OCI-LY3 (cell line): ENCODE measurements around the gene DPF3.

ENCODE experiments used
- H2AFZ ChIP-seq: fragments of 200-600, 300-600 bp; shearing (Covaris generic); 2 replicates; pipeline ENCODE4 v1.6.0; 2014; ENCODE audit warnings: antibody characterized with exemption, low read depth, low read length
- H3K27ac ChIP-seq: fragments of 200-600, 300-600 bp; sonication (generic); 2 replicates; pipeline ENCODE4 v1.5.1; 2014; ENCODE audit warnings: mild to moderate bottlenecking, low read length, moderate library complexity, mixed read lengths
- H3K27me3 ChIP-seq: fragments of 200-600, 300-600 bp; sonication (generic); 2 replicates; pipeline ENCODE4 v1.6.1; 2014; ENCODE audit warnings: low read depth, low read length, mixed read lengths
- H3K36me3 ChIP-seq: fragments of 200-600, 300-600 bp; sonication (generic); replicated peaks from 2 replicates; pipeline ENCODE3; 2014; ENCODE audit warnings: low read depth, low read length, mixed read lengths
- H3K4me1 ChIP-seq: fragments of 300-600, 200-600 bp; sonication (generic); 2 replicates; pipeline ENCODE4 v1.6.1; 2014; ENCODE audit warnings: low read length, mixed read lengths
- H3K4me2 ChIP-seq: fragments of 200-600, 300-600 bp; sonication (generic); 2 replicates; pipeline ENCODE4 v1.6.1; 2014; ENCODE audit warnings: low read length, mixed read lengths
- H3K4me3 ChIP-seq: fragments of 300-600, 200-600 bp; sonication (generic); 2 replicates; pipeline ENCODE4 v1.5.1; 2014; ENCODE audit warnings: antibody characterized with exemption, mild to moderate bottlenecking, low read length, moderate library complexity
- H3K79me2 ChIP-seq: fragments of 300-600, 200-600 bp; shearing (Covaris generic); 2 replicates; pipeline ENCODE4 v1.6.1; 2014; ENCODE audit warnings: mild to moderate bottlenecking, low read length, mixed read lengths
- H3K9ac ChIP-seq: fragments of 300-600, 200-600 bp; shearing (Covaris generic); 2 replicates; pipeline ENCODE4 v1.6.0; 2014; ENCODE audit warnings: mild to moderate bottlenecking, low read length, moderate library complexity
- H3K9me3 ChIP-seq: fragments of 200-600, 300-600 bp; shearing (Covaris generic); 2 replicates; pipeline ENCODE4 v1.6.1; 2014; ENCODE audit warnings: low read length, mixed read lengths; ENCODE audit not compliant: insufficient read depth
- H4K20me1 ChIP-seq: fragments of 200-600, 300-600 bp; sonication (generic); 2 replicates; pipeline ENCODE4 v1.6.1; 2016; ENCODE audit warnings: low read length, mixed read lengths; ENCODE audit not compliant: insufficient read depth
- EZH2phosphoT487 ChIP-seq: fragments of 200-600 bp; shearing (Covaris generic); IDR thresholded peaks from 2 replicates; pipeline ENCODE4 v1.6.1; 2018; ENCODE audit warnings: antibody characterized with exemption, mixed run types, low read depth
- TF ChIP-seq, protein P1 (sequence below): fragments of 200-600, 300-600 bp; sonication (generic); IDR thresholded peaks from 2 replicates; pipeline ENCODE4 v1.5.1; 2014; ENCODE audit warnings: antibody characterized with exemption, low read length, low read depth

DPF3 gene

GRCh38 chr14:72920008-72920407 lies 26.1 kb upstream of the DPF3 start:
- H3K4me3 ChIP-seq: no peak overlapping the region
- H3K27me3 ChIP-seq: peaks cover 36% of the 10 kb centered on the region
- H3K4me2 ChIP-seq: no peak overlapping the region
- no peaks in the 10 kb centered on the region for H3K4me1 ChIP-seq
- H3K9me3 ChIP-seq: no peaks in the 10 kb centered on the region
- no peak overlapping the region for H3K27ac ChIP-seq
- no peak overlapping the region for H3K9ac ChIP-seq
- TF ChIP-seq, protein P1, sequence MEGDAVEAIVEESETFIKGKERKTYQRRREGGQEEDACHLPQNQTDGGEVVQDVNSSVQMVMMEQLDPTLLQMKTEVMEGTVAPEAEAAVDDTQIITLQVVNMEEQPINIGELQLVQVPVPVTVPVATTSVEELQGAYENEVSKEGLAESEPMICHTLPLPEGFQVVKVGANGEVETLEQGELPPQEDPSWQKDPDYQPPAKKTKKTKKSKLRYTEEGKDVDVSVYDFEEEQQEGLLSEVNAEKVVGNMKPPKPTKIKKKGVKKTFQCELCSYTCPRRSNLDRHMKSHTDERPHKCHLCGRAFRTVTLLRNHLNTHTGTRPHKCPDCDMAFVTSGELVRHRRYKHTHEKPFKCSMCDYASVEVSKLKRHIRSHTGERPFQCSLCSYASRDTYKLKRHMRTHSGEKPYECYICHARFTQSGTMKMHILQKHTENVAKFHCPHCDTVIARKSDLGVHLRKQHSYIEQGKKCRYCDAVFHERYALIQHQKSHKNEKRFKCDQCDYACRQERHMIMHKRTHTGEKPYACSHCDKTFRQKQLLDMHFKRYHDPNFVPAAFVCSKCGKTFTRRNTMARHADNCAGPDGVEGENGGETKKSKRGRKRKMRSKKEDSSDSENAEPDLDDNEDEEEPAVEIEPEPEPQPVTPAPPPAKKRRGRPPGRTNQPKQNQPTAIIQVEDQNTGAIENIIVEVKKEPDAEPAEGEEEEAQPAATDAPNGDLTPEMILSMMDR: peak; percentile 24
- TF ChIP-seq EZH2phosphoT487: no peak
- no peak overlapping the region for H2AFZ ChIP-seq
- no peaks in the 10 kb centered on the region for H4K20me1 ChIP-seq
- no peaks in the 10 kb centered on the region for H3K79me2 ChIP-seq
- H3K36me3 ChIP-seq: no peaks in the 10 kb centered on the region

DNA sequence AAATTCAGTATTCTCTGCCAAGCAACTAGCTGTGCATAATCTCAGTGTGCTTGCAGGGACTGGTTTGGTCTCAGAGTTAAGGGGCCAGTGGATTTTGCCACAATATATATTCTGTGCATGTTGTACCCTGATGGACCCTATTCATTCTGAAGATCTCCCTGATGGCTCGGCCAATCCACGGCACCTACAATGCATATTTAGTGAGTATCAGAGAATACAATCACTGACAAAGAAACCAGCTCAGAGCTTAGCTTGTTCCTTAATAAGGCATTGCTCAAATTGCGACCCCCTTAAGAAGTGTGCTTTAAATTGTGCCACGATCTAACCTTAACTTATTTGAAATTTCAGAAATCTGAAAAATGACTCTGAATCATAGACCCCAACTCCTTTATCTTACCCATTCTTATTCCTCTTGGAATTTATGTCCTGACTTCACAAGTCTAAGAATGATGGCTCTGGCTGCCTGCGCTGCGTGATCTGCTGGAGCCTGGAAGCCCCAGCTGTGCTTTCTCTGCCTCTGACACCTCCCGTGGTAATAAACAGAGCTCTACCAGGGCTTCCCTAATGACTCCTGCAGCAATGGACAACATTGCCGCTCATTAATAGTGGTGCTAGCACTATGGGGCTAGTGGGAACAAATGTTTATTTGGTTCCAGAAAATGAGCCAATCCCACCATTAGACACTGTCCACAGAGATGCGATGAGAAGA lies 23.3 kb upstream of the DPF3 start:
- H3K27me3 ChIP-seq: peaks cover 39% of the 10 kb centered on the region
- H3K9me3 ChIP-seq: no peaks in the 10 kb centered on the region
- H2AFZ ChIP-seq: no peak overlapping the region
- H3K36me3 ChIP-seq: no peaks in the 10 kb centered on the region
- H3K27ac ChIP-seq: no peak overlapping the region
- no peaks in the 10 kb centered on the region for H3K4me1 ChIP-seq
- H3K4me2 ChIP-seq: no peak overlapping the region
- no peaks in the 10 kb centered on the region for H3K79me2 ChIP-seq
- no peaks in the 10 kb centered on the region for H4K20me1 ChIP-seq
- H3K4me3 ChIP-seq: no peak overlapping the region
- TF ChIP-seq EZH2phosphoT487: no peak
- TF ChIP-seq, protein P1: no peak
- H3K9ac ChIP-seq: no peak overlapping the region

- Histone ChIP-seq H3K9me3 (no peaks in the 10 kb centered on the region), H3K9ac (no peak overlapping the region), H3K79me2 (no peaks in the 10 kb centered on the region), H3K4me3 (no peak overlapping the region), H3K4me2 (no peak overlapping the region), H3K27ac (no peak overlapping the region), H4K20me1 (no peaks in the 10 kb centered on the region), H3K27me3 (peaks cover 34% of the 10 kb centered on the region), H3K36me3 (no peaks in the 10 kb centered on the region), H2AFZ (no peak overlapping the region), H3K4me1 (no peaks in the 10 kb centered on the region)
- TF ChIP-seq, protein P1: no peak
- no peak for TF ChIP-seq EZH2phosphoT487
Observed at GRCh38 chr14:72916174-72916573, 22.3 kb upstream of the DPF3 start.

- no peak for TF ChIP-seq EZH2phosphoT487
- TF ChIP-seq, protein P1: no peak
- no peak overlapping the region; the same call in 1 of the 2 replicates for H2AFZ ChIP-seq
Observed at GRCh38 chr14:72913809-72914208, 19.9 kb upstream of the DPF3 start.

More at GRCh38 chr14:72913809-72914208, 19.9 kb upstream of the DPF3 start:
- no peak overlapping the region for H3K4me3 ChIP-seq
- no peaks in the 10 kb centered on the region for H3K79me2 ChIP-seq
- no peaks in the 10 kb centered on the region for H3K4me1 ChIP-seq
- H3K27ac ChIP-seq: no peak overlapping the region
- peaks cover 20% of the 10 kb centered on the region for H3K27me3 ChIP-seq
- no peak overlapping the region for H3K4me2 ChIP-seq
- no peaks in the 10 kb centered on the region for H3K9me3 ChIP-seq
- H3K36me3 ChIP-seq: no peaks in the 10 kb centered on the region
- H4K20me1 ChIP-seq: no peaks in the 10 kb centered on the region
- H3K9ac ChIP-seq: no peak overlapping the region
